ENCODE measurements around the gene TBX3. TPM values are rescaled to one million over a fixed set of nuclear protein-coding genes. Genes with fewer than 3 reads are reported as not detected.

The TBX3 gene
- total RNA-seq, 1 donor from 2014 or later = 2.0 TPM

DNA sequence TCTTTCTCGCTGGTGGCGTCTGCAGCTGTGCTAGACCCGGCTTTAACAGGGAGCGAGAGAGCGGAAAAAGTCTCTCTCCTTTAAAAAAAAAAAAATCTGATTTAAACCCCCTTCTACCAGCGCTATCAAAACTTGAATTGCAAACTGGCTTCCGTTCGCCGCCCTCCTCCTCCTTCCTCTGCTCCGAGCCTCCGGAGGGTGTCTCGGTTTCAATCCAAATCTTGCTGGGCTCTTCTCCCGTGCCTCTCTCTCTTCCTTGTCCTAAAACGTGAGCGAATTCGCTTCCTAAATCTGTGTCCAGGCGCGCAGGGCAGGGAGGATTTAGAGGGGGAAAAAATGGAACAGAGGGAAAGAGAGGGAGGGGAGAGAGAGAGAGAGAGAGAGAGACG, 272 bp downstream of the TBX3 start:
- peaks cover 43% of the 10 kb centered on the region for H4K20me1 ChIP-seq (ENCODE audit: insufficient read depth, low read length)
- H3K36me3 Mint-ChIP-seq (ENCODE audit: low read depth, unreplicated experiment) = no peaks in the 10 kb centered on the region
- FAIRE-seq = no peak
- peaks cover 52% of the 10 kb centered on the region for H3K79me2 ChIP-seq (ENCODE audit: insufficient read depth, low read length)
- no peak overlapping the region for H2AFZ ChIP-seq (ENCODE audit: low read depth, low read length)
- H3K9me3 ChIP-seq (ENCODE audit: insufficient read depth, low read depth, low read length) = no peaks in the 10 kb centered on the region
- H3K27me3 Mint-ChIP-seq (ENCODE audit: low read depth, unreplicated experiment) = peaks cover 92% of the 10 kb centered on the region
- peaks cover 26% of the 10 kb centered on the region for H3K9me3 Mint-ChIP-seq (ENCODE audit: unreplicated experiment)
- H3K36me3 ChIP-seq (ENCODE audit: insufficient read depth, low read length) = peaks cover 4% of the 10 kb centered on the region
- H3K27ac Mint-ChIP-seq (ENCODE audit: unreplicated experiment) = peak overlapping the region; percentile 91
- peaks cover 19% of the 10 kb centered on the region for H3K4me1 ChIP-seq (ENCODE audit: insufficient read depth, low read length)
- H3K4me3 ChIP-seq (ENCODE audit: insufficient read depth, low read depth, low read length) = peak overlapping the region; percentile 95
- peak overlapping the region; percentile 83 for H3K27ac ChIP-seq (ENCODE audit: low read depth, low read length)
- peak overlapping the region; percentile 93 for H3K4me2 ChIP-seq (ENCODE audit: low read length)
- no peak for TF ChIP-seq EZH2 (IDR thresholded peaks at IDR 0.05; ENCODE audit: insufficient read depth, low read length)
- TF ChIP-seq, protein P1, sequence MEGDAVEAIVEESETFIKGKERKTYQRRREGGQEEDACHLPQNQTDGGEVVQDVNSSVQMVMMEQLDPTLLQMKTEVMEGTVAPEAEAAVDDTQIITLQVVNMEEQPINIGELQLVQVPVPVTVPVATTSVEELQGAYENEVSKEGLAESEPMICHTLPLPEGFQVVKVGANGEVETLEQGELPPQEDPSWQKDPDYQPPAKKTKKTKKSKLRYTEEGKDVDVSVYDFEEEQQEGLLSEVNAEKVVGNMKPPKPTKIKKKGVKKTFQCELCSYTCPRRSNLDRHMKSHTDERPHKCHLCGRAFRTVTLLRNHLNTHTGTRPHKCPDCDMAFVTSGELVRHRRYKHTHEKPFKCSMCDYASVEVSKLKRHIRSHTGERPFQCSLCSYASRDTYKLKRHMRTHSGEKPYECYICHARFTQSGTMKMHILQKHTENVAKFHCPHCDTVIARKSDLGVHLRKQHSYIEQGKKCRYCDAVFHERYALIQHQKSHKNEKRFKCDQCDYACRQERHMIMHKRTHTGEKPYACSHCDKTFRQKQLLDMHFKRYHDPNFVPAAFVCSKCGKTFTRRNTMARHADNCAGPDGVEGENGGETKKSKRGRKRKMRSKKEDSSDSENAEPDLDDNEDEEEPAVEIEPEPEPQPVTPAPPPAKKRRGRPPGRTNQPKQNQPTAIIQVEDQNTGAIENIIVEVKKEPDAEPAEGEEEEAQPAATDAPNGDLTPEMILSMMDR (IDR thresholded peaks at IDR 0.05; ENCODE audit: insufficient read depth, low read depth, low read length) = no peak
- peaks cover 30% of the 10 kb centered on the region for H3K27me3 ChIP-seq (ENCODE audit: insufficient read depth, low read length)
- peaks cover 3% of the 10 kb centered on the region for H3K4me1 Mint-ChIP-seq (ENCODE audit: low read depth, unreplicated experiment)
- H3K9ac ChIP-seq (ENCODE audit: low read length) = peak overlapping the region; percentile 98
- H3K4me3 Mint-ChIP-seq (ENCODE audit: unreplicated experiment) = peak overlapping the region; percentile 86
- DNase-seq (ENCODE audit: low read depth) = no peak

DNA sequence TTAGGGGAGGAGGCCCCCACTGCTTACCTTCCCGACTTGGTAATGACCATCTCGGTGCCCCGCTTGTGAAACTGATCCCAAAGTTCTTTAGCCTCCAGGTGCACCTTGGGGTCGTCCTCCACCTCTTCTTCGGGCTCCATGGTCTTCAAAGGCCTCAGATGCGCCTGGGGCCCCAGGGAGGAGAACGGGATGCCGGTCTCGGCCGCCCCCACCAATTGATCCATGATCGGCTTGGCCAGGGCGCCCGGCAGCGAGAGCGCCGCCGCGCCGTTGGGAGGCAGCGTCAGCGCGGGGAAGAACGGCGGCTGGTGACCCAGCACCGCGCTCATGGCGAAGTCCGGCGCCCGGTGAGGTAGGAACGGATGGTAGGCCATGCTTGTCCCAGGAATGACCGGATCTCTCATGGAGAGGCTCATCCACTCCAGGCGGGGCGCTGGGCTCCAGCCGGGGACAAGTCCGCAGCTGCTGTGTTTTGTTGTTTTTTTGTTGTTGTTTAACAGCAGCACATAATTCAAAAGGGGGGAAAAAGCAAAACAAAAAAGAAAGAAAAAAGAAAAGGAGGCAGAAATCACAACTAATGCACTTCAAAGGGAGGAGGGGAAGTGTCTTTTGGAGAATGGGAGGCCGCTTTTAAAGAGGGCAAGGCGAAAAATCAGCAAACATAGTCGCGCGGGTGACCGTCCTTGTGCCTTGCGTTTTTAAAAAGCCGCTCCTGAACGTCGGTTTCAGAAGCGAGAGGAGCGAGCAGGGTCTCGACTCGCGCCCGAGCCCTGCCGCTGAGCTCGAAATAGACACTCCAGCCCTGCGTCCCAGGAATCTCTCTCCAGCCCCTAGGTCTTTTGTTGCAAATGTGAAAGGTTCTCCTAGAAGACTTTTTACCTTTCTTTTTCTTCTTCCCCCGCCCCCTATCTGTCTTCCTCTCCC, 928 bp downstream of the TBX3 start:
- no peak for FAIRE-seq
- Mint-ChIP-seq H3K4me3 (ENCODE audit: unreplicated experiment) (peak overlapping the region; percentile 86), H3K4me1 (ENCODE audit: low read depth, unreplicated experiment) (peaks cover 3% of the 10 kb centered on the region), H3K9me3 (ENCODE audit: unreplicated experiment) (peaks cover 26% of the 10 kb centered on the region), H3K36me3 (ENCODE audit: low read depth, unreplicated experiment) (no peaks in the 10 kb centered on the region), H3K27ac (ENCODE audit: unreplicated experiment) (peak overlapping the region; percentile 91), H3K27me3 (ENCODE audit: low read depth, unreplicated experiment) (peaks cover 92% of the 10 kb centered on the region)
- peaks cover 22% of the 10 kb centered on the region for H3K4me1 ChIP-seq (ENCODE audit: insufficient read depth, low read length)
- peak overlapping the region; percentile 93 for H3K4me2 ChIP-seq (ENCODE audit: low read length)
- peaks cover 8% of the 10 kb centered on the region for H3K36me3 ChIP-seq (ENCODE audit: insufficient read depth, low read length)
- peak overlapping the region; percentile 95 for H3K4me3 ChIP-seq (ENCODE audit: insufficient read depth, low read depth, low read length)
- H3K9me3 ChIP-seq (ENCODE audit: insufficient read depth, low read depth, low read length) = no peaks in the 10 kb centered on the region
- H3K9ac ChIP-seq (ENCODE audit: low read length) = peak overlapping the region; percentile 98
- H3K79me2 ChIP-seq (ENCODE audit: insufficient read depth, low read length) = peaks cover 58% of the 10 kb centered on the region
- TF ChIP-seq, protein P1 (IDR thresholded peaks at IDR 0.05; ENCODE audit: insufficient read depth, low read depth, low read length) = no peak
- no peak for TF ChIP-seq EZH2 (IDR thresholded peaks at IDR 0.05; ENCODE audit: insufficient read depth, low read length)
- H2AFZ ChIP-seq (ENCODE audit: low read depth, low read length) = peak overlapping the region; percentile 38
- H3K27ac ChIP-seq (ENCODE audit: low read depth, low read length) = peak overlapping the region; percentile 83
- peaks cover 43% of the 10 kb centered on the region for H4K20me1 ChIP-seq (ENCODE audit: insufficient read depth, low read length)
- no peak for DNase-seq (ENCODE audit: low read depth)
- peaks cover 23% of the 10 kb centered on the region for H3K27me3 ChIP-seq (ENCODE audit: insufficient read depth, low read length)
